GM12878 (cell line): ENCODE data around the gene DNMT3B. TPM values are rescaled to one million over a fixed set of nuclear protein-coding genes. Genes with fewer than 3 reads are reported as not detected.

ENCODE experiments used
- ATAC-seq: fragments of 200-7000 bp; cut with Tn5 transposase; 3 replicates; pipeline ENCODE4 v1.9.1; 2020; ENCODE audit warnings: mild to moderate bottlenecking, moderate library complexity
- BruUV-seq: library from RNA; stranded (reverse); fragments of 400-500 nt; replicated peaks from 2 replicates; lab custom pipeline; 2021; lab: Mats Ljungman, UMichigan
- CTCF ChIA-PET: fragments of 300-600 bp; sonication (Branson Sonifier 250); formaldehyde crosslinking; extraction: SDS; loops from one replicate; lab custom pipeline; 2021; ENCODE audit warnings: inconsistent platforms; lab: Yijun Ruan, JAX
- POLR2A ChIA-PET: fragments of 350-600 bp; formaldehyde crosslinking; extraction: SDS; loops from one replicate; lab custom pipeline; 2021; ENCODE audit warnings: inconsistent platforms; lab: Charles Lee
- RAD21 ChIA-PET: fragments of 300-600 bp; sonication (Branson Sonifier 250); formaldehyde crosslinking; loops from one replicate; lab custom pipeline; 2023; ENCODE audit warnings: antibody characterized with exemption; ENCODE audit not compliant: unreplicated experiment; lab: Charles Lee
- SMC1A ChIA-PET: fragments of 300-600 bp; sonication (Branson Sonifier 250); formaldehyde crosslinking; loops from one replicate; lab custom pipeline; 2023; ENCODE audit not compliant: unreplicated experiment, uncharacterized antibody; lab: Charles Lee
- DNase-seq: peaks from one replicate; pipeline ENCODE4 v3.0.0-alpha.2; 2011; ENCODE audit warnings: low read depth, low spot score
- FAIRE-seq: peaks from 3 replicates; lab custom pipeline; 2011; peaks lifted over from hg19 to GRCh38; lab: Jason Lieb, UNC
- H2AFZ ChIP-seq: 2 replicates; pipeline ENCODE4 v1.6.0; 2011; ENCODE audit warnings: low read depth, low read length, control low read depth; ENCODE audit not compliant: control insufficient read depth
- H3K27ac ChIP-seq: 2 replicates; pipeline ENCODE4 v1.5.1; 2011; ENCODE audit warnings: control low read depth; ENCODE audit not compliant: control insufficient read depth, insufficient read depth
- H3K27me3 ChIP-seq, 2 experiments: replicated peaks in 1 of 2; 2 replicates each; pipeline versions ENCODE4 v1.6.0 to v1.6.1; 2011; ENCODE audit warnings: low read length in 1 of 2; ENCODE audit not compliant: control insufficient read depth in 2 of 2, insufficient read depth in 2 of 2
- H3K36me3 ChIP-seq, 2 experiments: 2 replicates each; pipeline ENCODE4 v1.5.1; 2011; ENCODE audit warnings: low read length in 1 of 2; ENCODE audit not compliant: control insufficient read depth in 2 of 2, insufficient read depth in 2 of 2
- H3K4me1 ChIP-seq: 2 replicates; pipeline ENCODE4 v1.6.1; 2011; ENCODE audit warnings: mild to moderate bottlenecking, low read length, moderate library complexity, mixed read lengths; ENCODE audit not compliant: control insufficient read depth, insufficient read depth
- H3K4me2 ChIP-seq: 2 replicates; pipeline ENCODE4 v1.6.0; 2011; ENCODE audit warnings: control low read depth; ENCODE audit not compliant: control insufficient read depth, insufficient read depth
- H3K4me3 ChIP-seq: fragments of 200-600 bp; sonication (generic); 2 replicates; pipeline ENCODE4 v1.5.1; 2016
- H3K79me2 ChIP-seq: 2 replicates; pipeline ENCODE4 v1.6.0; 2011; ENCODE audit warnings: low read length; ENCODE audit not compliant: control insufficient read depth, insufficient read depth
- H3K9ac ChIP-seq: 2 replicates; pipeline ENCODE4 v1.8.0; 2011; ENCODE audit warnings: low read length, control low read depth, mixed read lengths; ENCODE audit not compliant: control insufficient read depth, insufficient read depth
- H3K9me3 ChIP-seq: replicated peaks from 3 replicates; pipeline ENCODE4 v1.5.1; 2011; ENCODE audit warnings: mild to moderate bottlenecking, low read length; ENCODE audit not compliant: control insufficient read depth, insufficient read depth
- H4K20me1 ChIP-seq: 2 replicates; pipeline ENCODE4 v1.6.0; 2011; ENCODE audit not compliant: control insufficient read depth, insufficient read depth
- BCL3 ChIP-seq: IDR thresholded peaks from 2 replicates; pipeline ENCODE4 v1.6.1; 2011; ENCODE audit warnings: borderline replicate concordance, low read depth, mild to moderate bottlenecking, moderate library complexity, low read length; ENCODE audit not compliant: insufficient read depth, poor library complexity, severe bottlenecking
- CBX3 ChIP-seq: fragments of 200-600 bp; sonication (generic); IDR thresholded peaks from 2 replicates; pipeline ENCODE4 v1.6.1; 2016; ENCODE audit warnings: low read depth, borderline replicate concordance
- EGR1 ChIP-seq, 2 experiments: IDR thresholded peaks; 1 replicate in 1 of 2; 2 replicates in 1 of 2; pipeline ENCODE4 v1.6.1; 2011 to 2012; ENCODE audit warnings: low read depth in 2 of 2, low read length in 2 of 2, borderline replicate concordance in 1 of 2, mild to moderate bottlenecking in 1 of 2, moderate library complexity in 1 of 2
- FOXK2 ChIP-seq: fragments of 450-650 bp; IDR thresholded peaks from 2 replicates; pipeline ENCODE4 v1.6.1; 2017; ENCODE audit warnings: mild to moderate bottlenecking, moderate library complexity
- HDAC6 ChIP-seq: fragments of 200-600 bp; sonication (generic); IDR thresholded peaks from one replicate; pipeline ENCODE4 v1.8.0; 2017; ENCODE audit warnings: antibody characterized with exemption; ENCODE audit not compliant: unreplicated experiment
- IKZF2 ChIP-seq, 2 experiments: fragments of 450-650 bp; IDR thresholded peaks; 2 replicates each; pipeline ENCODE4 v1.6.1; 2017; ENCODE audit warnings: mild to moderate bottlenecking in 2 of 2, moderate library complexity in 2 of 2
- MEF2A ChIP-seq: IDR thresholded peaks from 2 replicates; pipeline ENCODE4 v1.6.1; 2011; ENCODE audit warnings: low read depth, mild to moderate bottlenecking, low read length, moderate library complexity; ENCODE audit not compliant: insufficient read depth
- MTA3 ChIP-seq: IDR thresholded peaks from 2 replicates; pipeline ENCODE4 v1.6.1; 2012; ENCODE audit warnings: low read length, inconsistent platforms, borderline replicate concordance
- MYB ChIP-seq: fragments of 150-350 bp; IDR thresholded peaks from 2 replicates; pipeline ENCODE4 v1.6.1; 2014; ENCODE audit warnings: mild to moderate bottlenecking, low read depth, low read length, borderline replicate concordance
- PBX3 ChIP-seq: IDR thresholded peaks from 2 replicates; pipeline ENCODE4 v1.6.1; 2011; ENCODE audit warnings: mild to moderate bottlenecking, low read depth, low read length, moderate library complexity; ENCODE audit not compliant: insufficient replicate concordance
- POLR2AphosphoS2 ChIP-seq: IDR thresholded peaks from 2 replicates; pipeline ENCODE4 v1.6.1; 2011; ENCODE audit warnings: low read depth, mild to moderate bottlenecking, low read length, improper control_type of control experiment, moderate library complexity
- RFX5 ChIP-seq: IDR thresholded peaks from 2 replicates; pipeline ENCODE4 v1.6.1; 2011; ENCODE audit warnings: low read depth, low read length, improper control_type of control experiment
- RUNX3 ChIP-seq: IDR thresholded peaks from 2 replicates; pipeline ENCODE4 v1.6.1; 2012; ENCODE audit warnings: low read length, inconsistent platforms
- SPI1 ChIP-seq: IDR thresholded peaks from 2 replicates; pipeline ENCODE4 v1.6.1; 2011; ENCODE audit warnings: low read depth, mild to moderate bottlenecking, low read length, moderate library complexity, borderline replicate concordance; ENCODE audit not compliant: insufficient read depth
- SUPT20H ChIP-seq: IDR thresholded peaks from 2 replicates; pipeline ENCODE4 v1.6.1; 2011; ENCODE audit warnings: low read depth, mild to moderate bottlenecking, low read length, moderate library complexity, borderline replicate concordance; ENCODE audit not compliant: control insufficient read depth
- TAF1 ChIP-seq: IDR thresholded peaks from 2 replicates; pipeline ENCODE4 v1.6.1; 2011; ENCODE audit warnings: mild to moderate bottlenecking, low read depth, low read length, borderline replicate concordance
- YBX1 ChIP-seq: fragments of 450-650 bp; IDR thresholded peaks from 2 replicates; pipeline ENCODE4 v1.6.1; 2016; ENCODE audit warnings: antibody characterized with exemption
- ZBED1 ChIP-seq: IDR thresholded peaks from 2 replicates; pipeline ENCODE4 v1.6.1; 2016; ENCODE audit warnings: borderline replicate concordance
- WGBS: methylation state at CpG from one replicate; pipeline ENCODE4 v1.1.6; 2016; ENCODE audit warnings: low lambda C conversion rate; ENCODE audit not compliant: insufficient replicate concordance, insufficient coverage; ENCODE audit errors: missing lambda C conversion rate; 5-methylcytosine and 5-hydroxymethylcytosine counted together
- in situ Hi-C: fragments of 300-500 bp; cut with MboI; formaldehyde crosslinking; loops from 9 replicates; pipeline ENCODE4 v1.14.3; 2018; ENCODE audit warnings: mixed read lengths
- intact Hi-C: fragments of 100-400 bp; cut with micrococcal nuclease; formaldehyde crosslinking; loops from one replicate; pipeline ENCODE4 v1.14.2; 2022; ENCODE audit not compliant: unreplicated experiment
- polyA plus RNA-seq, 11 experiments: library from polyadenylated mRNA; depleted of rRNA in 4 of 11; unstranded in 6 of 11; stranded (reverse) in 5 of 11; fragments of >200 nt; fragmentation: Nextera tagmentation in 4 of 11; fragmentation: Illumina TruSeq in 1 of 11; extraction: Ambion mirVana in 4 of 11; extraction: Trizol in 1 of 11; gene quantifications; 1 replicate in 1 of 11; 2 replicates in 10 of 11; pipeline versions ENCODE4 v1.2.1 to v1.2.3, GENCODE V29; 2011 to 2016; ENCODE audit warnings: inconsistent platforms in 2 of 11, missing spikeins in 2 of 11, low read depth in 1 of 11
- total RNA-seq, 4 experiments: library from RNA; depleted of rRNA in 3 of 4; stranded (reverse); fragments of >200 nt in 3 of 4; fragmentation: Illumina TruSeq in 1 of 4; extraction: Trizol in 1 of 4; gene quantifications; 2 replicates each; pipeline versions ENCODE4 v1.2.1 to v1.2.3, GENCODE V29; 2013 to 2021

DNMT3B gene
- total and polyA plus RNA-seq, 10 of the 15 experiments (the other 5 are each of a cell fraction or from before 2014, with no cell fraction given): 0.23 to 1.9 (median 1.1) TPM

GRCh38 chr20:32807706-32808105, 45.5 kb downstream of the DNMT3B start:
- no peak for TF ChIP-seq RUNX3
- no peak for TF ChIP-seq SPI1
- no peak for TF ChIP-seq FOXK2
- no peak for TF ChIP-seq HDAC6
- TF ChIP-seq TAF1: no peak
- TF ChIP-seq IKZF2 (IDR thresholded peaks at IDR 0.05): no peak
- no peak for TF ChIP-seq BCL3
- no peak for TF ChIP-seq CBX3
- TF ChIP-seq MEF2A: no peak
- TF ChIP-seq EGR1 (IDR thresholded peaks at IDR 0.05; ENCODE audit: borderline replicate concordance in 1 of 2, low read depth in 2 of 2, low read length in 2 of 2): no peak
- TF ChIP-seq ZBED1: no peak
- no peak for TF ChIP-seq MYB
- TF ChIP-seq SUPT20H: no peak
- no peak for TF ChIP-seq YBX1
- no peak for TF ChIP-seq PBX3
- TF ChIP-seq MTA3: no peak
- no peak for TF ChIP-seq POLR2AphosphoS2
- no peak for TF ChIP-seq RFX5
- TF ChIP-seq, all 136 proteins: peak for 0
- Histone ChIP-seq H3K36me3 (no peaks in the 10 kb centered on the region), H3K27ac (no peak overlapping the region), H3K79me2 (no peaks in the 10 kb centered on the region), H2AFZ (no peak overlapping the region), H3K9me3 (no peaks in the 10 kb centered on the region), H3K4me3 (no peak overlapping the region), H3K27me3 (no peaks in the 10 kb centered on the region; a peak in 1 of 4 replicates), H3K4me2 (no peak overlapping the region), H3K4me1 (peaks cover 2% of the 10 kb centered on the region; the same call in 1 of the 2 replicates), H3K9ac (no peak overlapping the region), H4K20me1 (no peaks in the 10 kb centered on the region)
- ChIA-PET POLR2A (no interaction called here), SMC1A (no interaction called here), CTCF (no interaction called here), RAD21 (no interaction called here)
- no peak for DNase-seq
- BruUV-seq: no TSS peak
- in situ Hi-C loops (no loop called here), intact Hi-C loops (no loop called here)
- no peak for ATAC-seq
- WGBS: 66% methylated on average over 9 of the region's 9 CpGs
- FAIRE-seq: no peak
